Activated T-cell treated with anti-CD3 and anti-CD28 coated beads, Interleukin-2, amount 50 U/mL, for 4 hours (primary cell): ENCODE data around the gene NEK11. TPM values are rescaled to one million over a fixed set of nuclear protein-coding genes. Genes with fewer than 3 reads are reported as not detected.
"Not testable (repeated sequence)": the region's sequence is repeated elsewhere in the genome, so short reads cannot be mapped to it uniquely, and the experiment has no call there.

Source experiments
- ATAC-seq, 2 donors: fragments of 200-7000 bp; cut with Tn5 transposase; one replicate each; pipeline ENCODE4 v1.10.0; 2021
- DNase-seq: peaks from one replicate; pipeline ENCODE4 v3.0.0-alpha.2; 2020
- H3K27me3 Mint-ChIP-seq: one replicate; pipeline ENCODE4 v1.8.0; 2021; ENCODE audit warnings: low read depth, mixed read lengths
- H3K36me3 Mint-ChIP-seq: one replicate; pipeline ENCODE4 v1.8.0; 2022; ENCODE audit warnings: mixed read lengths; ENCODE audit not compliant: insufficient read depth
- H3K4me1 Mint-ChIP-seq: one replicate; pipeline ENCODE4 v1.8.0; 2021; ENCODE audit warnings: low read depth, mixed read lengths
- H3K4me3 Mint-ChIP-seq: one replicate; pipeline ENCODE4 v1.8.0; 2021; ENCODE audit warnings: mild to moderate bottlenecking, moderate library complexity, mixed read lengths
- H3K9me3 Mint-ChIP-seq: one replicate; pipeline ENCODE4 v1.8.0; 2021; ENCODE audit warnings: mixed read lengths
- total RNA-seq, 3 donors: library from RNA; stranded (reverse); gene quantifications; one replicate each; pipeline ENCODE4 v1.2.1, GENCODE V29; 2021

Gene NEK11
- total RNA-seq, 3 donors from 2014 or later, result 0.58 to 1.4 (median 1.2) TPM

GRCh38 chr3:131303848-131304247 lies 277.2 kb downstream of the NEK11 start:
- Mint-ChIP-seq H3K4me1 (no peaks in the 10 kb centered on the region), H3K36me3 (peaks cover 3% of the 10 kb centered on the region), H3K9me3 (no peaks in the 10 kb centered on the region), H3K27me3 (peaks cover 10% of the 10 kb centered on the region), H3K4me3 (no peak overlapping the region)
- DNase-seq, result no peak
- no peak for ATAC-seq

GRCh38 chr3:131304890-131305289 lies 278.2 kb downstream of the NEK11 start:
- H3K27me3 Mint-ChIP-seq, result peaks cover 10% of the 10 kb centered on the region
- H3K36me3 Mint-ChIP-seq, result peaks cover 2% of the 10 kb centered on the region
- ATAC-seq, result no peak
- H3K9me3 Mint-ChIP-seq, result no peaks in the 10 kb centered on the region
- DNase-seq, result no peak
- no peaks in the 10 kb centered on the region for H3K4me1 Mint-ChIP-seq
- H3K4me3 Mint-ChIP-seq, result no peak overlapping the region

- ATAC-seq (no peak), DNase-seq (no peak)
- H3K27me3 Mint-ChIP-seq, result peaks cover 10% of the 10 kb centered on the region
- peaks cover 2% of the 10 kb centered on the region for H3K36me3 Mint-ChIP-seq
- H3K4me3 Mint-ChIP-seq, result no peak overlapping the region
- H3K9me3 Mint-ChIP-seq, result no peaks in the 10 kb centered on the region
- H3K4me1 Mint-ChIP-seq, result no peaks in the 10 kb centered on the region
Measured at GRCh38 chr3:131306242-131306641, 279.6 kb downstream of the NEK11 start.

GRCh38 chr3:131314318-131314717 lies 287.6 kb downstream of the NEK11 start:
- Mint-ChIP-seq H3K4me1 (no peaks in the 10 kb centered on the region), H3K27me3 (peaks cover 6% of the 10 kb centered on the region), H3K9me3 (no peaks in the 10 kb centered on the region), H3K4me3 (no peak overlapping the region), H3K36me3 (no peaks in the 10 kb centered on the region)
- DNase-seq, result no peak
- no peak for ATAC-seq

GRCh38 chr3:131315162-131315561 lies 288.5 kb downstream of the NEK11 start:
- no peak for ATAC-seq
- no peaks in the 10 kb centered on the region for H3K36me3 Mint-ChIP-seq
- peaks cover 6% of the 10 kb centered on the region for H3K27me3 Mint-ChIP-seq
- no peaks in the 10 kb centered on the region for H3K9me3 Mint-ChIP-seq
- H3K4me3 Mint-ChIP-seq, result no peak overlapping the region
- no peaks in the 10 kb centered on the region for H3K4me1 Mint-ChIP-seq
- DNase-seq, result no peak

GRCh38 chr3:131317667-131318066 lies 291.0 kb downstream of the NEK11 start:
- Mint-ChIP-seq H3K27me3 (peaks cover 6% of the 10 kb centered on the region), H3K4me1 (no peaks in the 10 kb centered on the region)

GRCh38 chr3:131323014-131323413 lies 296.3 kb downstream of the NEK11 start:
- ATAC-seq, result no peak
- Mint-ChIP-seq H3K4me1 (no peaks in the 10 kb centered on the region), H3K36me3 (no peaks in the 10 kb centered on the region), H3K9me3 (no peaks in the 10 kb centered on the region), H3K4me3 (no peak overlapping the region), H3K27me3 (no peaks in the 10 kb centered on the region)
- DNase-seq, result no peak

More at GRCh38 chr3:131317667-131318066, 291.0 kb downstream of the NEK11 start:
- Mint-ChIP-seq H3K36me3 (no peaks in the 10 kb centered on the region), H3K9me3 (no peaks in the 10 kb centered on the region), H3K4me3 (no peak overlapping the region)
- DNase-seq, result no peak
- no peak for ATAC-seq

GRCh38 chr3:131323792-131324191 lies 297.1 kb downstream of the NEK11 start:
- DNase-seq (no peak), ATAC-seq (no peak)
- H3K36me3 Mint-ChIP-seq, result no peaks in the 10 kb centered on the region
- no peaks in the 10 kb centered on the region for H3K27me3 Mint-ChIP-seq
- H3K4me3 Mint-ChIP-seq, result no peak overlapping the region
- H3K9me3 Mint-ChIP-seq, result no peaks in the 10 kb centered on the region
- H3K4me1 Mint-ChIP-seq, result no peaks in the 10 kb centered on the region

- Mint-ChIP-seq H3K9me3 (no peaks in the 10 kb centered on the region), H3K4me3 (no peak overlapping the region), H3K27me3 (no peaks in the 10 kb centered on the region), H3K36me3 (no peaks in the 10 kb centered on the region), H3K4me1 (no peaks in the 10 kb centered on the region)
- DNase-seq (no peak), ATAC-seq (no peak)
Measured at GRCh38 chr3:131324923-131325322, 298.2 kb downstream of the NEK11 start.

GRCh38 chr3:131326307-131326706 lies 299.6 kb downstream of the NEK11 start:
- H3K4me1 Mint-ChIP-seq, result no peaks in the 10 kb centered on the region
- DNase-seq (no peak), ATAC-seq (no peak)
- peaks cover 2% of the 10 kb centered on the region for H3K36me3 Mint-ChIP-seq
- no peak overlapping the region for H3K4me3 Mint-ChIP-seq
- H3K27me3 Mint-ChIP-seq, result peaks cover 3% of the 10 kb centered on the region
- H3K9me3 Mint-ChIP-seq, result no peaks in the 10 kb centered on the region

- Mint-ChIP-seq H3K36me3 (peaks cover 2% of the 10 kb centered on the region), H3K9me3 (no peaks in the 10 kb centered on the region), H3K4me1 (no peaks in the 10 kb centered on the region), H3K27me3 (peaks cover 3% of the 10 kb centered on the region), H3K4me3 (no peak overlapping the region)
- ATAC-seq (no peak), DNase-seq (no peak)
Measured at GRCh38 chr3:131328721-131329120, 302.0 kb downstream of the NEK11 start.

GRCh38 chr3:131329774-131330173 lies 303.1 kb downstream of the NEK11 start:
- peaks cover 2% of the 10 kb centered on the region for H3K36me3 Mint-ChIP-seq
- DNase-seq (no peak), ATAC-seq (no peak)
- H3K9me3 Mint-ChIP-seq, result no peaks in the 10 kb centered on the region
- H3K4me3 Mint-ChIP-seq, result no peak overlapping the region
- H3K27me3 Mint-ChIP-seq, result peaks cover 3% of the 10 kb centered on the region
- no peaks in the 10 kb centered on the region for H3K4me1 Mint-ChIP-seq

GRCh38 chr3:131331456-131332085 lies 304.9 kb downstream of the NEK11 start:
- not testable (repeated sequence) for DNase-seq, H3K4me3 Mint-ChIP-seq, H3K36me3 Mint-ChIP-seq, H3K9me3 Mint-ChIP-seq, ATAC-seq, H3K4me1 Mint-ChIP-seq, H3K27me3 Mint-ChIP-seq

GRCh38 chr3:131338948-131339640 lies 312.4 kb downstream of the NEK11 start:
- no peaks in the 10 kb centered on the region for H3K27me3 Mint-ChIP-seq
- H3K4me1 Mint-ChIP-seq, result no peaks in the 10 kb centered on the region
- ATAC-seq, result no peak
- H3K9me3 Mint-ChIP-seq, result peaks cover 9% of the 10 kb centered on the region
- DNase-seq, result no peak
- no peak overlapping the region for H3K4me3 Mint-ChIP-seq
- H3K36me3 Mint-ChIP-seq, result no peaks in the 10 kb centered on the region

GRCh38 chr3:131341761-131342160 lies 315.1 kb downstream of the NEK11 start:
- Mint-ChIP-seq H3K36me3 (no peaks in the 10 kb centered on the region), H3K4me1 (no peaks in the 10 kb centered on the region), H3K4me3 (no peak overlapping the region), H3K9me3 (peaks cover 14% of the 10 kb centered on the region), H3K27me3 (no peaks in the 10 kb centered on the region)
- DNase-seq (no peak), ATAC-seq (no peak)
